K562 (cell line): ENCODE measurements around the gene TRNP1. TPM values are rescaled to one million over a fixed set of nuclear protein-coding genes. Genes with fewer than 3 reads are reported as not detected.

ENCODE experiments used
- ATAC-seq: fragments of 200-7000 bp; cut with Tn5 transposase; 3 replicates; pipeline ENCODE4 v1.9.1; 2020; ENCODE audit warnings: moderate library complexity
- BruUV-seq: library from RNA; stranded (reverse); fragments of 400-500 nt; replicated peaks from 2 replicates; lab custom pipeline; 2021; lab: Mats Ljungman, UMichigan
- CTCF ChIA-PET: fragments of 300-600 bp; formaldehyde crosslinking; extraction: SDS; loops from one replicate; lab custom pipeline; 2021; ENCODE audit warnings: low intra/inter-chr PET ratio; lab: Yijun Ruan, JAX
- POLR2A ChIA-PET: fragments of 300-600, 350-650 bp; sonication (Branson Sonifier 250); formaldehyde crosslinking; extraction: SDS; loops from one replicate; lab custom pipeline; 2021; ENCODE audit warnings: antibody characterized with exemption, inconsistent platforms; lab: Yijun Ruan, JAX
- DNase-seq, 4 experiments: peaks; one replicate each; pipeline versions ENCODE4 v3.0.0 to v3.0.0-alpha.2; 2011 to 2018; ENCODE audit warnings: low spot score in 3 of 4, mixed read lengths in 3 of 4; ENCODE audit errors: extremely low read depth in 1 of 4
- FAIRE-seq: peaks from 2 replicates; lab custom pipeline; 2011; peaks lifted over from hg19 to GRCh38; lab: Jason Lieb, UNC
- H2AFZ ChIP-seq: 2 replicates; pipeline ENCODE4 v1.6.0; 2011; ENCODE audit warnings: low read depth, low read length, control low read depth, inconsistent platforms
- H3K27ac ChIP-seq: fragments of 200-600 bp; 3 replicates; pipeline ENCODE4 v1.8.0; 2011; ENCODE audit warnings: low read depth, mild to moderate bottlenecking, control low read depth, inconsistent platforms, low read length, moderate library complexity, mixed read lengths; ENCODE audit errors: extremely low read depth
- H3K27me3 ChIP-seq, 2 experiments: fragments of 300-600 bp in 1 of 2; 2 replicates in 1 of 2; 3 replicates in 1 of 2; pipeline versions ENCODE4 v1.6.0 to v1.8.0; 2011; ENCODE audit warnings: inconsistent platforms in 2 of 2, low read length in 2 of 2, mild to moderate bottlenecking in 1 of 2, mixed read lengths in 1 of 2, moderate library complexity in 1 of 2; ENCODE audit not compliant: control insufficient read depth in 2 of 2, insufficient read depth in 2 of 2
- H3K36me3 ChIP-seq: fragments of 300-600 bp; 3 replicates; pipeline ENCODE4 v1.8.0; 2011; ENCODE audit warnings: mild to moderate bottlenecking, low read length, inconsistent platforms; ENCODE audit not compliant: control insufficient read depth, insufficient read depth
- H3K4me1 ChIP-seq, 2 experiments: fragments of 200-600 bp in 1 of 2; replicated peaks in 1 of 2; 2 replicates in 1 of 2; 3 replicates in 1 of 2; pipeline versions ENCODE4 v1.5.1 to v1.8.0; 2011; ENCODE audit warnings: inconsistent platforms in 2 of 2, low read length in 2 of 2, mild to moderate bottlenecking in 1 of 2, mixed read lengths in 1 of 2, moderate library complexity in 1 of 2; ENCODE audit not compliant: control insufficient read depth in 2 of 2, insufficient read depth in 2 of 2
- H3K4me2 ChIP-seq: 2 replicates; pipeline ENCODE4 v1.6.1; 2011; ENCODE audit warnings: low read length, control low read depth, inconsistent platforms, mixed read lengths; ENCODE audit not compliant: insufficient read depth
- H3K4me3 ChIP-seq: fragments of 200-600 bp; sonication (generic), shearing (Covaris generic); 2 replicates; pipeline ENCODE4 v1.5.1; 2016; ENCODE audit warnings: control low read depth, inconsistent platforms
- H3K79me2 ChIP-seq: fragments of 200-600 bp; 3 replicates; pipeline ENCODE4 v1.8.0; 2011; ENCODE audit warnings: low read length, inconsistent platforms; ENCODE audit not compliant: control insufficient read depth, insufficient read depth
- H3K9ac ChIP-seq, 2 experiments: 2 replicates each; pipeline versions ENCODE4 v1.6.0 to v1.6.1; 2011; ENCODE audit warnings: low read depth in 2 of 2, low read length in 2 of 2, control low read depth in 1 of 2, inconsistent platforms in 1 of 2, mild to moderate bottlenecking in 1 of 2, mixed read lengths in 1 of 2; ENCODE audit not compliant: insufficient read depth in 1 of 2
- H3K9me1 ChIP-seq: one replicate; pipeline ENCODE4 v1.6.0; 2011; ENCODE audit warnings: inconsistent platforms, mild to moderate bottlenecking, low read length, moderate library complexity; ENCODE audit not compliant: control insufficient read depth, insufficient read depth
- H3K9me3 ChIP-seq: replicated peaks from 2 replicates; pipeline ENCODE4 v1.5.1; 2011; ENCODE audit warnings: low read depth, low read length, inconsistent platforms; ENCODE audit not compliant: control insufficient read depth, insufficient read depth
- H4K20me1 ChIP-seq: replicated peaks from 2 replicates; pipeline ENCODE4 v1.6.1; 2011; ENCODE audit warnings: low read length, inconsistent platforms, mixed read lengths; ENCODE audit not compliant: control insufficient read depth, insufficient read depth
- CEBPG ChIP-seq, 3 experiments: fragments of 200-800 bp in 1 of 3; sonication (Bioruptor generic) in 1 of 3; sonication (generic) in 1 of 3; formaldehyde crosslinking in 1 of 3; IDR thresholded peaks in 2 of 3; conservative IDR thresholded peaks in 1 of 3; 2 replicates each; pipeline versions ENCODE4 v1.6.1 to v1.8.0; 2016 to 2022; ENCODE audit warnings: missing compliant biosample characterization in 2 of 3, missing genetic modification characterization in 2 of 3, mild to moderate bottlenecking in 1 of 3, missing genetic modification reagents in 1 of 3
- CHCHD3 ChIP-seq: fragments of 250-450 bp; sonication (Bioruptor Pico); IDR thresholded peaks from 2 replicates; pipeline ENCODE4 v2.1.2; 2022; ENCODE audit warnings: mild to moderate bottlenecking
- CXXC5 ChIP-seq: fragments of 250-450 bp; sonication (Bioruptor Pico); IDR thresholded peaks from 2 replicates; pipeline ENCODE4 v1.8.0; 2022; ENCODE audit warnings: inconsistent platforms, mild to moderate bottlenecking, moderate library complexity
- GATAD2A ChIP-seq: fragments of 450-650 bp; IDR thresholded peaks from 2 replicates; pipeline ENCODE4 v1.6.1; 2017
- HNRNPLL ChIP-seq: fragments of 200-400 bp; formaldehyde crosslinking; IDR thresholded peaks from 2 replicates; pipeline ENCODE4 v1.6.1; 2017; ENCODE audit warnings: low read length, low read depth, mild to moderate bottlenecking; ENCODE audit not compliant: poor library complexity, severe bottlenecking
- NCOA4 ChIP-seq: fragments of 450-650 bp; IDR thresholded peaks from 2 replicates; pipeline ENCODE4 v1.6.1; 2018; ENCODE audit warnings: mild to moderate bottlenecking; ENCODE audit not compliant: partially characterized antibody
- ZNF766 ChIP-seq: fragments of 200-800 bp; sonication (Bioruptor generic); conservative IDR thresholded peaks from 2 replicates; pipeline ENCODE4 v1.6.1; 2016; ENCODE audit warnings: missing genetic modification characterization, missing compliant biosample characterization
- WGBS: fragments of 100-300 bp; shearing (Covaris generic); methylation state at CpG from one replicate; pipeline ENCODE4 v1.1.6; 2016; ENCODE audit warnings: low coverage, mixed read lengths; ENCODE audit not compliant: insufficient coverage; ENCODE audit errors: missing lambda C conversion rate; 5-methylcytosine and 5-hydroxymethylcytosine counted together
- in situ Hi-C: fragments of 300-500 bp; cut with MboI; formaldehyde crosslinking; loops from 4 replicates; pipeline ENCODE4 v1.15.0; 2018; ENCODE audit warnings: inconsistent platforms, mixed read lengths
- intact Hi-C: fragments of 100-400 bp; cut with micrococcal nuclease; formaldehyde crosslinking; loops from 2 replicates; pipeline ENCODE4 v1.14.2; 2022
- polyA plus RNA-seq, 8 experiments: library from polyadenylated mRNA; depleted of rRNA in 4 of 8; stranded (reverse) in 5 of 8; unstranded in 3 of 8; fragments of >200 nt; fragmentation: Nextera tagmentation in 2 of 8; fragmentation: Illumina TruSeq in 1 of 8; extraction: Ambion mirVana in 2 of 8; extraction: Trizol in 1 of 8; gene quantifications; 2 replicates each; pipeline versions ENCODE4 v1.2.1 to v1.2.3, GENCODE V29; 2011 to 2014; ENCODE audit warnings: inconsistent platforms in 1 of 8, missing spikeins in 1 of 8
- total RNA-seq, 7 experiments: library from RNA; depleted of rRNA in 6 of 7; stranded (reverse); fragments of >200 nt in 6 of 7; fragmentation: Illumina TruSeq in 2 of 7; extraction: Trizol in 2 of 7; gene quantifications; 2 replicates each; pipeline versions ENCODE4 v1.2.1 to v1.2.3, GENCODE V29; 2011 to 2021; ENCODE audit warnings: low replicate concordance in 1 of 7
- TF ChIP-seq, protein P1 (sequence below), 2 experiments: fragments of 450-650 bp; IDR thresholded peaks; 2 replicates each; pipeline ENCODE4 v1.6.1; 2016
- TF ChIP-seq, protein P2 (sequence below): fragments of 250-450 bp; sonication (Bioruptor Pico); IDR thresholded peaks from 2 replicates; pipeline ENCODE4 v1.4.0; 2020; ENCODE audit warnings: mild to moderate bottlenecking
- TF ChIP-seq, protein P3 (sequence below): fragments of 450-650 bp; formaldehyde crosslinking; IDR thresholded peaks from 2 replicates; pipeline ENCODE4 v1.4.0; 2022; ENCODE audit warnings: missing genetic modification characterization
- TF ChIP-seq, protein P4 (sequence below): fragments of 450-650 bp; IDR thresholded peaks from 2 replicates; pipeline ENCODE4 v1.6.1; 2017; ENCODE audit warnings: antibody characterized with exemption, mild to moderate bottlenecking

TRNP1 gene
- total and polyA plus RNA-seq, 9 of the 15 experiments (the other 6 are each of a cell fraction or from before 2014, with no cell fraction given), result 0.03 to 1.3 (median 0.95) TPM

DNA sequence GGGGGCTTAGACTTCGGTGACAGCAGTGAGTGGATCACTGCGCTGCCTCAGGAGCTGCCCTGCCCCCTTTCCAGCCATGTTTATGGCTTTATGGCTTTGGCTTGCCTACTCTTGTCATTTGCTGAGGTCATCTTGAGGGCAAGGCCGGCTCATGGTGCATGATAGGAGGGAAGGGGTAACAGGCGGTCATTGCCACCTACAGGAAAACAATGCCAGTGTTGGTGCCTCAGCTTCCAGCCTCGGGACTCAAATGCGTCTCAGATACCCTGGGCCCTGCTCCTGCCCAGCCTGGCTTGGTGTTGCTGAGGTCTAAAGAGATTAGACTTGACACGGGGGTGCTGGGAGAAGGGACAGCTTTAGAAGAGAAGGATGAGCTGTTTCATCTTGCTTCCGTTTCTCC, 47.8 kb upstream of the TRNP1 start:
- no peaks in the 10 kb centered on the region for H4K20me1 ChIP-seq
- no peaks in the 10 kb centered on the region for H3K79me2 ChIP-seq
- no TSS peak for BruUV-seq
- ChIA-PET POLR2A (interaction anchor here (1.1 to 2.7 kb wide), 2 partner anchors 8 to 9 kb away, joined by 4 to 12 read pairs; no protein-coding TSS in a partner anchor), CTCF (no interaction called here)
- peaks cover 9 to 11% of the 10 kb centered on the region in 2 experiments; a peak in 4 of 5 replicates for H3K4me1 ChIP-seq
- ATAC-seq, result no peak
- H3K9me1 ChIP-seq, result no peaks in the 10 kb centered on the region
- no peaks in the 10 kb centered on the region; the same call in 1 of the 2 replicates for H3K9me3 ChIP-seq
- no peak for FAIRE-seq
- no peak for TF ChIP-seq CXXC5 (CRISPR knock-in tag)
- no peak for TF ChIP-seq GATAD2A
- TF ChIP-seq, protein P1, sequence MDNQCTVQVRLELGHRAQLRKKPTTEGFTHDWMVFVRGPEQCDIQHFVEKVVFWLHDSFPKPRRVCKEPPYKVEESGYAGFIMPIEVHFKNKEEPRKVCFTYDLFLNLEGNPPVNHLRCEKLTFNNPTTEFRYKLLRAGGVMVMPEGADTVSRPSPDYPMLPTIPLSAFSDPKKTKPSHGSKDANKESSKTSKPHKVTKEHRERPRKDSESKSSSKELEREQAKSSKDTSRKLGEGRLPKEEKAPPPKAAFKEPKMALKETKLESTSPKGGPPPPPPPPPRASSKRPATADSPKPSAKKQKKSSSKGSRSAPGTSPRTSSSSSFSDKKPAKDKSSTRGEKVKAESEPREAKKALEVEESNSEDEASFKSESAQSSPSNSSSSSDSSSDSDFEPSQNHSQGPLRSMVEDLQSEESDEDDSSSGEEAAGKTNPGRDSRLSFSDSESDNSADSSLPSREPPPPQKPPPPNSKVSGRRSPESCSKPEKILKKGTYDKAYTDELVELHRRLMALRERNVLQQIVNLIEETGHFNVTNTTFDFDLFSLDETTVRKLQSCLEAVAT (IDR thresholded peaks at IDR 0.05), result no peak
- TF ChIP-seq, protein P2, sequence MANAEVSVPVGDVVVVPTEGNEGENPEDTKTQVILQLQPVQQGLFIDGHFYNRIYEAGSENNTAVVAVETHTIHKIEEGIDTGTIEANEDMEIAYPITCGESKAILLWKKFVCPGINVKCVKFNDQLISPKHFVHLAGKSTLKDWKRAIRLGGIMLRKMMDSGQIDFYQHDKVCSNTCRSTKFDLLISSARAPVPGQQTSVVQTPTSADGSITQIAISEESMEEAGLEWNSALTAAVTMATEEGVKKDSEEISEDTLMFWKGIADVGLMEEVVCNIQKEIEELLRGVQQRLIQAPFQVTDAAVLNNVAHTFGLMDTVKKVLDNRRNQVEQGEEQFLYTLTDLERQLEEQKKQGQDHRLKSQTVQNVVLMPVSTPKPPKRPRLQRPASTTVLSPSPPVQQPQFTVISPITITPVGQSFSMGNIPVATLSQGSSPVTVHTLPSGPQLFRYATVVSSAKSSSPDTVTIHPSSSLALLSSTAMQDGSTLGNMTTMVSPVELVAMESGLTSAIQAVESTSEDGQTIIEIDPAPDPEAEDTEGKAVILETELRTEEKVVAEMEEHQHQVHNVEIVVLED, result no peak
- TF ChIP-seq, protein P3, sequence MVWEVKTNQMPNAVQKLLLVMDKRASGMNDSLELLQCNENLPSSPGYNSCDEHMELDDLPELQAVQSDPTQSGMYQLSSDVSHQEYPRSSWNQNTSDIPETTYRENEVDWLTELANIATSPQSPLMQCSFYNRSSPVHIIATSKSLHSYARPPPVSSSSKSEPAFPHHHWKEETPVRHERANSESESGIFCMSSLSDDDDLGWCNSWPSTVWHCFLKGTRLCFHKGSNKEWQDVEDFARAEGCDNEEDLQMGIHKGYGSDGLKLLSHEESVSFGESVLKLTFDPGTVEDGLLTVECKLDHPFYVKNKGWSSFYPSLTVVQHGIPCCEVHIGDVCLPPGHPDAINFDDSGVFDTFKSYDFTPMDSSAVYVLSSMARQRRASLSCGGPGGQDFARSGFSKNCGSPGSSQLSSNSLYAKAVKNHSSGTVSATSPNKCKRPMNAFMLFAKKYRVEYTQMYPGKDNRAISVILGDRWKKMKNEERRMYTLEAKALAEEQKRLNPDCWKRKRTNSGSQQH, result no peak
- no peak for TF ChIP-seq HNRNPLL
- no peak for TF ChIP-seq ZNF766 (CRISPR knock-in tag)
- TF ChIP-seq, protein P4, sequence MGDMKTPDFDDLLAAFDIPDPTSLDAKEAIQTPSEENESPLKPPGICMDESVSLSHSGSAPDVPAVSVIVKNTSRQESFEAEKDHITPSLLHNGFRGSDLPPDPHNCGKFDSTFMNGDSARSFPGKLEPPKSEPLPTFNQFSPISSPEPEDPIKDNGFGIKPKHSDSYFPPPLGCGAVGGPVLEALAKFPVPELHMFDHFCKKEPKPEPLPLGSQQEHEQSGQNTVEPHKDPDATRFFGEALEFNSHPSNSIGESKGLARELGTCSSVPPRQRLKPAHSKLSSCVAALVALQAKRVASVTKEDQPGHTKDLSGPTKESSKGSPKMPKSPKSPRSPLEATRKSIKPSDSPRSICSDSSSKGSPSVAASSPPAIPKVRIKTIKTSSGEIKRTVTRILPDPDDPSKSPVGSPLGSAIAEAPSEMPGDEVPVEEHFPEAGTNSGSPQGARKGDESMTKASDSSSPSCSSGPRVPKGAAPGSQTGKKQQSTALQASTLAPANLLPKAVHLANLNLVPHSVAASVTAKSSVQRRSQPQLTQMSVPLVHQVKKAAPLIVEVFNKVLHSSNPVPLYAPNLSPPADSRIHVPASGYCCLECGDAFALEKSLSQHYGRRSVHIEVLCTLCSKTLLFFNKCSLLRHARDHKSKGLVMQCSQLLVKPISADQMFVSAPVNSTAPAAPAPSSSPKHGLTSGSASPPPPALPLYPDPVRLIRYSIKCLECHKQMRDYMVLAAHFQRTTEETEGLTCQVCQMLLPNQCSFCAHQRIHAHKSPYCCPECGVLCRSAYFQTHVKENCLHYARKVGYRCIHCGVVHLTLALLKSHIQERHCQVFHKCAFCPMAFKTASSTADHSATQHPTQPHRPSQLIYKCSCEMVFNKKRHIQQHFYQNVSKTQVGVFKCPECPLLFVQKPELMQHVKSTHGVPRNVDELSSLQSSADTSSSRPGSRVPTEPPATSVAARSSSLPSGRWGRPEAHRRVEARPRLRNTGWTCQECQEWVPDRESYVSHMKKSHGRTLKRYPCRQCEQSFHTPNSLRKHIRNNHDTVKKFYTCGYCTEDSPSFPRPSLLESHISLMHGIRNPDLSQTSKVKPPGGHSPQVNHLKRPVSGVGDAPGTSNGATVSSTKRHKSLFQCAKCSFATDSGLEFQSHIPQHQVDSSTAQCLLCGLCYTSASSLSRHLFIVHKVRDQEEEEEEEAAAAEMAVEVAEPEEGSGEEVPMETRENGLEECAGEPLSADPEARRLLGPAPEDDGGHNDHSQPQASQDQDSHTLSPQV, result no peak
- no peak for TF ChIP-seq CHCHD3 (CRISPR knock-in tag)
- TF ChIP-seq NCOA4, result no peak
- TF ChIP-seq CEBPG (CRISPR knock-in tag; IDR thresholded peaks at IDR 0.05), result no peak
- TF ChIP-seq CEBPG (tag; conservative IDR thresholded peaks at IDR 0.05 in 1 of 2, IDR thresholded peaks at IDR 0.05 in 1 of 2), result no peak
- in situ Hi-C loops (no loop called here), intact Hi-C loops (no loop called here)
- no peak overlapping the region for H3K4me2 ChIP-seq
- no peak overlapping the region for H3K4me3 ChIP-seq
- no peaks in the 10 kb centered on the region for H3K27me3 ChIP-seq
- no peak overlapping the region for H2AFZ ChIP-seq
- 88% methylated on average over 8 of the region's 8 CpGs for WGBS
- DNase-seq, result no peak
- H3K36me3 ChIP-seq, result peaks cover 61% of the 10 kb centered on the region
- no peak overlapping the region for H3K27ac ChIP-seq
- no peak overlapping the region for H3K9ac ChIP-seq
